ENCODE results near the gene CXCL6. TPM values are rescaled to one million over a fixed set of nuclear protein-coding genes. Genes with fewer than 3 reads are reported as not detected.

CXCL6 gene
- total RNA-seq, 3 donors from 2014 or later, result 2.2 to 2.9 TPM; not detected in 1

GRCh38 chr4:73872316-73873108, 36.0 kb downstream of the CXCL6 start:
- Histone ChIP-seq H3K9me3 (no peaks in the 10 kb centered on the region), H3K4me3 (no peak overlapping the region), H3K27me3 (no peaks in the 10 kb centered on the region), H3K4me1 (no peaks in the 10 kb centered on the region), H3K27ac (no peak overlapping the region), H3K36me3 (no peaks in the 10 kb centered on the region)
- no peak for DNase-seq (ENCODE audit: low spot score in 2 of 2)
- intact Hi-C loops (cut with DNase I; ENCODE audit: low total_unique reads), result no loop called here
- TF ChIP-seq CTCF (IDR thresholded peaks at IDR 0.05), result no peak
- no peak for TF ChIP-seq POLR2A (IDR thresholded peaks at IDR 0.05)
- TF ChIP-seq POLR2AphosphoS5 (IDR thresholded peaks at IDR 0.05), result no peak

- DNase-seq (ENCODE audit: low spot score in 2 of 2), result no peak
- H3K4me1 ChIP-seq, result no peaks in the 10 kb centered on the region
- TF ChIP-seq CTCF (IDR thresholded peaks at IDR 0.05), result no peak
- TF ChIP-seq POLR2A (IDR thresholded peaks at IDR 0.05), result no peak
- TF ChIP-seq POLR2AphosphoS5 (IDR thresholded peaks at IDR 0.05), result no peak
- H3K36me3 ChIP-seq, result no peaks in the 10 kb centered on the region
- H3K27ac ChIP-seq, result no peak overlapping the region
- no peak overlapping the region for H3K4me3 ChIP-seq
- no peaks in the 10 kb centered on the region for H3K27me3 ChIP-seq
- intact Hi-C loops (cut with DNase I; ENCODE audit: low total_unique reads), result no loop called here
- H3K9me3 ChIP-seq, result no peaks in the 10 kb centered on the region
Measured at GRCh38 chr4:73874386-73874785, 37.9 kb downstream of the CXCL6 start.

- H3K27me3 ChIP-seq, result no peaks in the 10 kb centered on the region
- TF ChIP-seq CTCF (IDR thresholded peaks at IDR 0.05) (no peak), POLR2A (IDR thresholded peaks at IDR 0.05) (no peak), POLR2AphosphoS5 (IDR thresholded peaks at IDR 0.05) (no peak)
- no peaks in the 10 kb centered on the region for H3K9me3 ChIP-seq
- H3K27ac ChIP-seq, result no peak overlapping the region
- no peak overlapping the region for H3K4me3 ChIP-seq
- intact Hi-C loops (cut with DNase I; ENCODE audit: low total_unique reads), result no loop called here
- DNase-seq (ENCODE audit: low spot score in 2 of 2), result no peak
- no peaks in the 10 kb centered on the region for H3K4me1 ChIP-seq
- H3K36me3 ChIP-seq, result no peaks in the 10 kb centered on the region
Measured at GRCh38 chr4:73875401-73875800, 38.9 kb downstream of the CXCL6 start.

GRCh38 chr4:73883306-73883705, 46.8 kb downstream of the CXCL6 start:
- no peaks in the 10 kb centered on the region for H3K27me3 ChIP-seq
- no peak for DNase-seq (ENCODE audit: low spot score in 2 of 2)
- H3K4me1 ChIP-seq, result no peaks in the 10 kb centered on the region
- H3K4me3 ChIP-seq, result no peak overlapping the region
- no peak overlapping the region for H3K27ac ChIP-seq
- no peaks in the 10 kb centered on the region for H3K9me3 ChIP-seq
- no peak for TF ChIP-seq CTCF (IDR thresholded peaks at IDR 0.05)
- no peak for TF ChIP-seq POLR2AphosphoS5 (IDR thresholded peaks at IDR 0.05)
- TF ChIP-seq POLR2A (IDR thresholded peaks at IDR 0.05), result no peak
- no peaks in the 10 kb centered on the region for H3K36me3 ChIP-seq
- intact Hi-C loops (cut with DNase I; ENCODE audit: low total_unique reads), result no loop called here

GRCh38 chr4:73885574-73886267, 49.2 kb downstream of the CXCL6 start:
- no peak for DNase-seq (ENCODE audit: low spot score in 2 of 2)
- TF ChIP-seq POLR2A (IDR thresholded peaks at IDR 0.05) (no peak), CTCF (IDR thresholded peaks at IDR 0.05) (no peak), POLR2AphosphoS5 (IDR thresholded peaks at IDR 0.05) (no peak)
- no peak overlapping the region for H3K4me3 ChIP-seq
- no peaks in the 10 kb centered on the region for H3K4me1 ChIP-seq
- no peaks in the 10 kb centered on the region for H3K36me3 ChIP-seq
- intact Hi-C loops (cut with DNase I; ENCODE audit: low total_unique reads), result no loop called here
- H3K9me3 ChIP-seq, result no peaks in the 10 kb centered on the region
- no peak overlapping the region for H3K27ac ChIP-seq
- H3K27me3 ChIP-seq, result no peaks in the 10 kb centered on the region

Data from breast epithelium (tissue), 4 donors.